HCT116 (cell line): ENCODE data around the gene PPP1CC. TPM values are rescaled to one million over a fixed set of nuclear protein-coding genes. Genes with fewer than 3 reads are reported as not detected.

Experiments
- ATAC-seq: fragments of 200-7000 bp; cut with Tn5 transposase; 2 replicates; pipeline ENCODE4 v1.9.1; 2020; ENCODE audit warnings: mild to moderate bottlenecking, moderate library complexity
- BruUV-seq: library from RNA; stranded (reverse); fragments of 400-500 nt; replicated peaks from 2 replicates; lab custom pipeline; 2021; lab: Mats Ljungman, UMichigan
- CTCF ChIA-PET: fragments of 300-600 bp; sonication (Branson Sonifier 250); formaldehyde crosslinking; loops from one replicate; lab custom pipeline; 2021; ENCODE audit warnings: antibody characterized with exemption; lab: Charles Lee
- POLR2A ChIA-PET: fragments of 300-600, 350-600 bp; sonication (Branson Sonifier 250); formaldehyde crosslinking; loops from one replicate; lab custom pipeline; 2021; ENCODE audit warnings: antibody characterized with exemption; lab: Charles Lee
- RAD21 ChIA-PET, 2 experiments: fragments of 300-600 bp; sonication (Branson Sonifier 250); formaldehyde crosslinking; loops; one replicate each; lab custom pipeline; 2023; ENCODE audit warnings: low total read pairs in 2 of 2; ENCODE audit not compliant: uncharacterized antibody in 2 of 2, unreplicated experiment in 2 of 2, low non-redundant PET in 1 of 2; lab: Charles Lee
- DNase-seq: peaks from one replicate; pipeline ENCODE4 v3.0.0-alpha.2; 2010; ENCODE audit warnings: low read depth, low spot score
- H2AFZ ChIP-seq: fragments of 200-600 bp; shearing (Covaris generic), sonication (generic); 2 replicates; pipeline ENCODE4 v1.6.1; 2017; ENCODE audit warnings: low read depth, mixed run types, mixed read lengths, antibody characterized with exemption, low read length; ENCODE audit not compliant: poor library complexity, severe bottlenecking
- H3K27ac ChIP-seq: 2 replicates; pipeline ENCODE4 v1.5.1; 2012; ENCODE audit warnings: low read depth, low read length
- H3K27me3 ChIP-seq: fragments of 200-600 bp; sonication (generic); 2 replicates; pipeline ENCODE4 v1.6.1; 2016; ENCODE audit warnings: mixed run types, low read length, mixed read lengths; ENCODE audit not compliant: insufficient read depth
- H3K36me3 ChIP-seq, 2 experiments: fragments of 200-500 bp in 1 of 2; fragments of 200-600 bp in 1 of 2; sonication (Bioruptor generic) in 1 of 2; sonication (generic) in 1 of 2; 2 replicates each; pipeline versions ENCODE4 v1.5.1 to v1.6.1; 2014 to 2016; ENCODE audit warnings: low read length in 2 of 2, inconsistent platforms in 1 of 2, mixed read lengths in 1 of 2, mixed run types in 1 of 2; ENCODE audit not compliant: insufficient read depth in 2 of 2, control insufficient read depth in 1 of 2
- H3K4me1 ChIP-seq, 2 experiments: fragments of 200-600 bp in 1 of 2; sonication (generic) in 1 of 2; 2 replicates each; pipeline versions ENCODE4 v1.5.1 to v1.6.1; 2012 to 2017; ENCODE audit warnings: low read length in 2 of 2, inconsistent platforms in 1 of 2, mild to moderate bottlenecking in 1 of 2, mixed read lengths in 1 of 2, mixed run types in 1 of 2, moderate library complexity in 1 of 2; ENCODE audit not compliant: insufficient read depth in 2 of 2, control insufficient read depth in 1 of 2
- H3K4me2 ChIP-seq: fragments of 200-600 bp; sonication (generic); 2 replicates; pipeline ENCODE4 v1.6.1; 2017; ENCODE audit warnings: mixed run types, low read length, mixed read lengths
- H3K4me3 ChIP-seq, 2 experiments: fragments of 200-600 bp in 1 of 2; sonication (generic) in 1 of 2; replicated peaks in 1 of 2; 2 replicates each; pipeline ENCODE4 v1.5.1; 2011 to 2016; ENCODE audit warnings: low read length in 2 of 2, control low read depth in 1 of 2, low read depth in 1 of 2, mild to moderate bottlenecking in 1 of 2, mixed read lengths in 1 of 2, mixed run types in 1 of 2
- H3K79me2 ChIP-seq: fragments of 200-600 bp; sonication (generic); 2 replicates; pipeline ENCODE4 v1.6.1; 2017; ENCODE audit warnings: mild to moderate bottlenecking, mixed run types, low read length, moderate library complexity, mixed read lengths; ENCODE audit not compliant: insufficient read depth
- H3K9ac ChIP-seq: fragments of 200-600 bp; sonication (generic); 2 replicates; pipeline ENCODE4 v1.6.1; 2016; ENCODE audit warnings: low read length, mixed read lengths
- H3K9me2 ChIP-seq: fragments of 200-600 bp; sonication (generic), shearing (Covaris generic); 2 replicates; pipeline ENCODE4 v1.6.1; 2017; ENCODE audit warnings: mixed run types, mild to moderate bottlenecking, moderate library complexity; ENCODE audit not compliant: insufficient read depth
- H3K9me3 ChIP-seq, 2 experiments: fragments of 200-500 bp in 1 of 2; fragments of 200-600 bp in 1 of 2; sonication (Bioruptor generic) in 1 of 2; sonication (generic) in 1 of 2; 2 replicates each; pipeline ENCODE4 v1.6.1; 2014 to 2017; ENCODE audit warnings: low read length in 2 of 2, mixed read lengths in 2 of 2, inconsistent platforms in 1 of 2, low read depth in 1 of 2, mild to moderate bottlenecking in 1 of 2, mixed run types in 1 of 2, moderate library complexity in 1 of 2; ENCODE audit not compliant: control insufficient read depth in 1 of 2, insufficient read depth in 1 of 2
- H4K20me1 ChIP-seq: fragments of 200-600 bp; sonication (generic), shearing (Covaris generic); 2 replicates; pipeline ENCODE4 v1.6.1; 2017; ENCODE audit warnings: mixed run types, mild to moderate bottlenecking, moderate library complexity; ENCODE audit not compliant: insufficient read depth
- EZH2 ChIP-seq: fragments of 200-600 bp; sonication (generic); IDR thresholded peaks from 2 replicates; pipeline ENCODE4 v1.6.1; 2017; ENCODE audit warnings: antibody characterized with exemption, mixed run types
- EZH2phosphoT487 ChIP-seq: fragments of 200-600 bp; IDR thresholded peaks from 2 replicates; pipeline ENCODE4 v1.6.1; 2018; ENCODE audit warnings: antibody characterized with exemption, borderline replicate concordance
- POLR2A ChIP-seq: IDR thresholded peaks from 2 replicates; pipeline ENCODE4 v1.7.0; 2011; ENCODE audit warnings: borderline replicate concordance; ENCODE audit not compliant: insufficient read depth, insufficient read length; ENCODE audit errors: extremely low read depth
- SIN3A ChIP-seq: IDR thresholded peaks from 2 replicates; pipeline ENCODE4 v1.6.1; 2012; ENCODE audit warnings: low read depth
- SP1 ChIP-seq: IDR thresholded peaks from 2 replicates; pipeline ENCODE4 v1.6.1; 2012; ENCODE audit warnings: low read depth
- TCF7L2 ChIP-seq: IDR thresholded peaks from 2 replicates; pipeline ENCODE4 v1.7.0; 2011; ENCODE audit warnings: borderline replicate concordance, inconsistent platforms; ENCODE audit not compliant: insufficient read depth, insufficient read length; ENCODE audit errors: extremely low read depth
- YY1 ChIP-seq: IDR thresholded peaks from 2 replicates; pipeline ENCODE4 v1.6.1; 2011; ENCODE audit warnings: low read length, low read depth, moderate library complexity, mild to moderate bottlenecking; ENCODE audit not compliant: insufficient replicate concordance; ENCODE audit errors: extremely low read depth
- ZNF274 ChIP-seq: fragments of 200-500 bp; sonication (Bioruptor generic); IDR thresholded peaks from 2 replicates; pipeline ENCODE4 v1.6.1; 2014; ENCODE audit warnings: mild to moderate bottlenecking, low read depth, low read length, inconsistent platforms
- intact Hi-C: fragments of 100-400 bp; cut with micrococcal nuclease; formaldehyde crosslinking; loops from 2 replicates; pipeline ENCODE4 v1.10.0; 2022
- total RNA-seq: library from RNA; stranded (reverse); gene quantifications from one replicate; pipeline ENCODE4 v1.2.1, GENCODE V29; 2021; ENCODE audit not compliant: unreplicated experiment
- TF ChIP-seq, protein P1 (sequence below): IDR thresholded peaks from 2 replicates; pipeline ENCODE4 v1.6.1; 2011; ENCODE audit warnings: mild to moderate bottlenecking, low read length, moderate library complexity; ENCODE audit not compliant: insufficient replicate concordance; ENCODE audit errors: extremely low read depth
- TF ChIP-seq, protein P2 (sequence below): IDR thresholded peaks from 2 replicates; pipeline ENCODE4 v1.6.1; 2012; ENCODE audit warnings: low read depth

The PPP1CC gene
- total RNA-seq, 1 experiment from 2014 or later, result 248 TPM

DNA sequence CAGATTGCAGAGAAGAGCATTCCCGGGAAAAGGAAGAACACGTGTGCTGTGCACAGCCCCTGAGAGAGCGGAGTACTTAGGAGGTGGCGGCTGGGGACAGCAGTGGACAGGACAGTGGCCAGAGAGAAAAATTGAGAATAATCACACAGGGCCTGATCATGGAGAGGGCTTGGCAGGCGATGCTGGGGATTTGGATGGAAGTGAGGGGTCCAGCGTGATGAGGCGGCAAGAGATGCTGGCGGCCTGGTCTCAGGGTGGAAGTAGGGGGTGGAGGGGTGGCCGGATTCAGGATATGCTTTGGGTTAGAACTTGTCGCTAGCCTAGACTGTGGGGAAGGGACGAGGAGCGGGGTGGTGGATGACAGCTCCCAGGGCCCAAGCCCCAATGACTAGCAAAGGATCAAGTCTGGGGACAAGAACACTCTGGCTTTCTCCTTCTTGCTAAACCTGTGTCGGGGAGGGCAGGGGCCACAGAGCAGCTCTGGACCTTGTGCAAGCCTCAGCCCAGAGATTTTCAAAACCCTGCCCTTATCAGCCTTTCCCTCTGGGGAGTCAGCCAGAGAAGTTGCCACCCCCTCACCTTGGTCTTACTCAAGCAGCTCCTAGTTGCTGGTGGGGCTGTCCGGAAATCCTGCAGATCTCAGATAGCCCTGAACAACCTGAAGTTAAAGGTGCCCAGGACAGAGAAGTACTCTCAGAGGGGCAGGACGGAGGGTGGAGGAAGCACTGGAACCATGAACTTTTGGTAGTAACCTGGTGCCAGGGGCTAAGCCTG lies 55.1 kb downstream of the PPP1CC start:
- Histone ChIP-seq H3K4me3 (no peak overlapping the region), H4K20me1 (no peaks in the 10 kb centered on the region), H3K36me3 (no peaks in the 10 kb centered on the region), H3K27ac (no peak overlapping the region)
- RAD21 ChIA-PET, result no interaction called here
- TF ChIP-seq SP1, result no peak
- TF ChIP-seq ZNF274, result no peak
- TF ChIP-seq, protein P1, sequence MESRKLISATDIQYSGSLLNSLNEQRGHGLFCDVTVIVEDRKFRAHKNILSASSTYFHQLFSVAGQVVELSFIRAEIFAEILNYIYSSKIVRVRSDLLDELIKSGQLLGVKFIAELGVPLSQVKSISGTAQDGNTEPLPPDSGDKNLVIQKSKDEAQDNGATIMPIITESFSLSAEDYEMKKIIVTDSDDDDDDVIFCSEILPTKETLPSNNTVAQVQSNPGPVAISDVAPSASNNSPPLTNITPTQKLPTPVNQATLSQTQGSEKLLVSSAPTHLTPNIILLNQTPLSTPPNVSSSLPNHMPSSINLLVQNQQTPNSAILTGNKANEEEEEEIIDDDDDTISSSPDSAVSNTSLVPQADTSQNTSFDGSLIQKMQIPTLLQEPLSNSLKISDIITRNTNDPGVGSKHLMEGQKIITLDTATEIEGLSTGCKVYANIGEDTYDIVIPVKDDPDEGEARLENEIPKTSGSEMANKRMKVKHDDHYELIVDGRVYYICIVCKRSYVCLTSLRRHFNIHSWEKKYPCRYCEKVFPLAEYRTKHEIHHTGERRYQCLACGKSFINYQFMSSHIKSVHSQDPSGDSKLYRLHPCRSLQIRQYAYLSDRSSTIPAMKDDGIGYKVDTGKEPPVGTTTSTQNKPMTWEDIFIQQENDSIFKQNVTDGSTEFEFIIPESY, result no peak
- TF ChIP-seq SIN3A, result no peak
- TF ChIP-seq TCF7L2, result no peak
- no peak for TF ChIP-seq EZH2
- TF ChIP-seq YY1, result no peak
- TF ChIP-seq, protein P2, sequence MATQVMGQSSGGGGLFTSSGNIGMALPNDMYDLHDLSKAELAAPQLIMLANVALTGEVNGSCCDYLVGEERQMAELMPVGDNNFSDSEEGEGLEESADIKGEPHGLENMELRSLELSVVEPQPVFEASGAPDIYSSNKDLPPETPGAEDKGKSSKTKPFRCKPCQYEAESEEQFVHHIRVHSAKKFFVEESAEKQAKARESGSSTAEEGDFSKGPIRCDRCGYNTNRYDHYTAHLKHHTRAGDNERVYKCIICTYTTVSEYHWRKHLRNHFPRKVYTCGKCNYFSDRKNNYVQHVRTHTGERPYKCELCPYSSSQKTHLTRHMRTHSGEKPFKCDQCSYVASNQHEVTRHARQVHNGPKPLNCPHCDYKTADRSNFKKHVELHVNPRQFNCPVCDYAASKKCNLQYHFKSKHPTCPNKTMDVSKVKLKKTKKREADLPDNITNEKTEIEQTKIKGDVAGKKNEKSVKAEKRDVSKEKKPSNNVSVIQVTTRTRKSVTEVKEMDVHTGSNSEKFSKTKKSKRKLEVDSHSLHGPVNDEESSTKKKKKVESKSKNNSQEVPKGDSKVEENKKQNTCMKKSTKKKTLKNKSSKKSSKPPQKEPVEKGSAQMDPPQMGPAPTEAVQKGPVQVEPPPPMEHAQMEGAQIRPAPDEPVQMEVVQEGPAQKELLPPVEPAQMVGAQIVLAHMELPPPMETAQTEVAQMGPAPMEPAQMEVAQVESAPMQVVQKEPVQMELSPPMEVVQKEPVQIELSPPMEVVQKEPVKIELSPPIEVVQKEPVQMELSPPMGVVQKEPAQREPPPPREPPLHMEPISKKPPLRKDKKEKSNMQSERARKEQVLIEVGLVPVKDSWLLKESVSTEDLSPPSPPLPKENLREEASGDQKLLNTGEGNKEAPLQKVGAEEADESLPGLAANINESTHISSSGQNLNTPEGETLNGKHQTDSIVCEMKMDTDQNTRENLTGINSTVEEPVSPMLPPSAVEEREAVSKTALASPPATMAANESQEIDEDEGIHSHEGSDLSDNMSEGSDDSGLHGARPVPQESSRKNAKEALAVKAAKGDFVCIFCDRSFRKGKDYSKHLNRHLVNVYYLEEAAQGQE, result no peak
- no peak for TF ChIP-seq POLR2A
- TF ChIP-seq EZH2phosphoT487, result no peak
- TF ChIP-seq, all 23 proteins: peak for 0
- DNase-seq (no peak), ATAC-seq (no peak)
- Histone ChIP-seq H3K79me2 (no peaks in the 10 kb centered on the region), H3K4me2 (no peak overlapping the region), H3K9me2 (no peaks in the 10 kb centered on the region), H3K9me3 (no peaks in the 10 kb centered on the region), H3K27me3 (0 out of 2 replicates have a peak, but pooled peaks cover 5% of the 10 kb centered on the region), H3K4me1 (no peaks in the 10 kb centered on the region), H3K9ac (no peak overlapping the region), H2AFZ (no peak overlapping the region)
- ChIA-PET POLR2A (no interaction called here), CTCF (no interaction called here)
- intact Hi-C loops, result no loop called here
- no TSS peak for BruUV-seq
